HG02970 (cell line): Measurements from ENCODE around the gene UQCRC1.
"Not testable (repeated sequence)": the region's sequence is repeated elsewhere in the genome, so short reads cannot be mapped to it uniquely, and the experiment has no call there.

Source experiments
- ATAC-seq: cut with Tn5 transposase; IDR thresholded peaks from one replicate; pipeline ENCODE4 v1.9.1; 2021; ENCODE audit warnings: mild to moderate bottlenecking, moderate library complexity, moderate number of reproducible peaks; ENCODE audit not compliant: unreplicated experiment, low FRiP score

The UQCRC1 gene

GRCh38 chr3:48560648-48561018 is 48.8 kb downstream of the UQCRC1 start:
- no peak for ATAC-seq

GRCh38 chr3:48558493-48559134 is 50.8 kb downstream of the UQCRC1 start:
- no peak for ATAC-seq

GRCh38 chr3:48556796-48557626 is 52.4 kb downstream of the UQCRC1 start, which contains the start of gene PFKFB4:
TSS of gene PFKFB4 (minus strand) at chr3:48556803. CDS start at chr3:48556777, 26 bp downstream.
- ATAC-seq, result peak; percentile 85

GRCh38 chr3:48555949-48556795 is 53.3 kb downstream of the UQCRC1 start:
- ATAC-seq, result no peak

GRCh38 chr3:48555231-48555948 is 54.1 kb downstream of the UQCRC1 start:
- ATAC-seq, result no peak

GRCh38 chr3:48553886-48554845 is 55.3 kb downstream of the UQCRC1 start:
- ATAC-seq, result no peak

GRCh38 chr3:48553361-48553760 is 56.1 kb downstream of the UQCRC1 start:
- no peak for ATAC-seq

- ATAC-seq, result no peak
Observed at GRCh38 chr3:48552111-48552951, 57.1 kb downstream of the UQCRC1 start.

- not testable (repeated sequence) for ATAC-seq
Observed at GRCh38 chr3:48551651-48552050, 57.8 kb downstream of the UQCRC1 start.
